Measurements from ENCODE around the gene KLK4. TPM values are rescaled to one million over a fixed set of nuclear protein-coding genes. Genes with fewer than 3 reads are reported as not detected.
"Not testable (repeated sequence)": the region's sequence is repeated elsewhere in the genome, so short reads cannot be mapped to it uniquely, and the experiment has no call there.

KLK4 gene
- total RNA-seq, 1 donor from 2014 or later: not detected

- Mint-ChIP-seq H3K9me3 (no peaks in the 10 kb centered on the region), H3K36me3 (ENCODE audit: low read depth) (no peaks in the 10 kb centered on the region), H3K4me3 (no peak overlapping the region), H3K27ac (no peak overlapping the region), H3K27me3 (peaks cover 6% of the 10 kb centered on the region), H3K4me1 (no peaks in the 10 kb centered on the region)
- DNase-seq: no peak
- intact Hi-C loops (cut with micrococcal nuclease): no loop called here
Observed at GRCh38 chr19:50902640-50903039, 8.6 kb downstream of the KLK4 start.

DNA sequence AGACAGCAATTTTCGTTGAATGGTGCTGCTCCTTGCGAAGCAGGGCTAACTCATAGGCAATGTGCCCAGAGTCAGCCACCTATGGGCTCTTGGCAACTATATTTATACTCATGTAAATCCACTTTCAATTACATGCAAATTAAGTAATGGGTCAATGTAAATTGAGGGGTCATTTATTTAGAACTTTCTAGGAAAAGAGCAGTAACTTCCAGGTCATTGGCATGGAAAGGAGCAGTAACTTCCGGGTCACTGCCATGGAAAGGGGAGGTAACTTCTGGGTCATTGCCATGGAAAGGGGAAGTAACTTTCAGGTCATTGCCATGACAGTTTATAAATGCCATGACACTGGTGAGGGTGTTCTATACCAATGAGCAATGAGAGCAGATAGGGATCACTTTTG is 11.6 kb downstream of the KLK4 start:
- no peaks in the 10 kb centered on the region for H3K36me3 Mint-ChIP-seq (ENCODE audit: low read depth)
- no peak for DNase-seq
- peaks cover under 1% of the 10 kb centered on the region for H3K9me3 Mint-ChIP-seq
- peaks cover 4% of the 10 kb centered on the region for H3K4me1 Mint-ChIP-seq
- H3K4me3 Mint-ChIP-seq: no peak overlapping the region
- no peak overlapping the region for H3K27ac Mint-ChIP-seq
- intact Hi-C loops (cut with micrococcal nuclease): no loop called here
- peaks cover 4% of the 10 kb centered on the region for H3K27me3 Mint-ChIP-seq

DNA sequence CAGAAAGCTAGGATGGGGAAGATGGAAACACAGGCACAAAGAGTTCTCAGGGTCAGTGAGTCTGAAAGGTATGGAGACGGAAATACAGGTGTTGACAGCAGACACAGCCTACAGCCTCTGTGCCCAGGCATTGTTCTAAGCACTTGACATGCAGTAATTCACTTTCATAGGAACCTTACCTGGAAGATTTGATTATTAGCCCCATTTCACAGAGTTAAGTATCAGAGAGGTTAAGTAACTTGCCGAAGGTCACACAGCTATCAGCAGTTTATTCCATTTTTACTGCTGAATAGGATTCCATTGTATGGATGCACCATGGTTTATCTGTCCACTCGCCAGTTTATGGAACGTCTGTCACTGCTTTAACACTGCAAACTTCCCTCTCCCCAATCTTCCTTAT is 13.2 kb downstream of the KLK4 start:
- Mint-ChIP-seq H3K9me3 (peaks cover 6% of the 10 kb centered on the region), H3K4me3 (no peak overlapping the region), H3K27me3 (peaks cover 4% of the 10 kb centered on the region), H3K27ac (no peak overlapping the region), H3K36me3 (ENCODE audit: low read depth) (no peaks in the 10 kb centered on the region), H3K4me1 (peaks cover 4% of the 10 kb centered on the region)
- intact Hi-C loops (cut with micrococcal nuclease): no loop called here
- DNase-seq: no peak

DNA sequence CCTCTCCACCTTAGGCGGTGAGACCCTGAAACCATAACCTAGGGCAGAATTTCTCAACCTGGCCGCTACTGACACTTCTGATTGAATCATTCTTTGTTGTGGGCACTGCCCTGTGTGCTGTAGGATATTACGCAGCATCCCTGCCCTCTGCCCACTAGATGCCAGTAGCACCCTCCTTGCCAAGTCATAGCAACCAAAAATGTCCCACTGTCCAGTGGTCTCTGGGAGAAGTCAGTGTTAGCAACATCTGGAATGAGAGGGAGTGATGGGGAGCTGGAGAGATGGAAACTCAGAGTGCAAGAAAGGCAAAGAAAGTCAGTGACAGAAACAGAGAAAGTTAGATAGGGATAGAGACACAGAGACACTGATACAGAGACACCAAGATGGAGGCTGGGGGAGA is 13.6 kb downstream of the KLK4 start:
- peaks cover 6% of the 10 kb centered on the region for H3K9me3 Mint-ChIP-seq
- intact Hi-C loops (cut with micrococcal nuclease): no loop called here
- peaks cover 4% of the 10 kb centered on the region for H3K4me1 Mint-ChIP-seq
- peaks cover 4% of the 10 kb centered on the region for H3K27me3 Mint-ChIP-seq
- H3K27ac Mint-ChIP-seq: no peak overlapping the region
- no peak for DNase-seq
- no peaks in the 10 kb centered on the region for H3K36me3 Mint-ChIP-seq (ENCODE audit: low read depth)
- H3K4me3 Mint-ChIP-seq: no peak overlapping the region

- H3K4me3 Mint-ChIP-seq: no peak overlapping the region
- H3K27ac Mint-ChIP-seq: no peak overlapping the region
- peaks cover 4% of the 10 kb centered on the region for H3K27me3 Mint-ChIP-seq
- intact Hi-C loops (cut with micrococcal nuclease): no loop called here
- H3K9me3 Mint-ChIP-seq: peaks cover 6% of the 10 kb centered on the region
- no peaks in the 10 kb centered on the region for H3K36me3 Mint-ChIP-seq (ENCODE audit: low read depth)
- no peak for DNase-seq
- H3K4me1 Mint-ChIP-seq: peaks cover 4% of the 10 kb centered on the region
Observed at GRCh38 chr19:50897191-50897607, 14.0 kb downstream of the KLK4 start.

GRCh38 chr19:50896591-50897190 is 14.5 kb downstream of the KLK4 start:
- H3K4me1 Mint-ChIP-seq: peaks cover 4% of the 10 kb centered on the region
- no peak overlapping the region for H3K27ac Mint-ChIP-seq
- H3K9me3 Mint-ChIP-seq: peaks cover 6% of the 10 kb centered on the region
- H3K27me3 Mint-ChIP-seq: peaks cover 4% of the 10 kb centered on the region
- H3K4me3 Mint-ChIP-seq: no peak overlapping the region
- no peaks in the 10 kb centered on the region for H3K36me3 Mint-ChIP-seq (ENCODE audit: low read depth)
- DNase-seq: peak; percentile 63
- intact Hi-C loops (cut with micrococcal nuclease): no loop called here

DNA sequence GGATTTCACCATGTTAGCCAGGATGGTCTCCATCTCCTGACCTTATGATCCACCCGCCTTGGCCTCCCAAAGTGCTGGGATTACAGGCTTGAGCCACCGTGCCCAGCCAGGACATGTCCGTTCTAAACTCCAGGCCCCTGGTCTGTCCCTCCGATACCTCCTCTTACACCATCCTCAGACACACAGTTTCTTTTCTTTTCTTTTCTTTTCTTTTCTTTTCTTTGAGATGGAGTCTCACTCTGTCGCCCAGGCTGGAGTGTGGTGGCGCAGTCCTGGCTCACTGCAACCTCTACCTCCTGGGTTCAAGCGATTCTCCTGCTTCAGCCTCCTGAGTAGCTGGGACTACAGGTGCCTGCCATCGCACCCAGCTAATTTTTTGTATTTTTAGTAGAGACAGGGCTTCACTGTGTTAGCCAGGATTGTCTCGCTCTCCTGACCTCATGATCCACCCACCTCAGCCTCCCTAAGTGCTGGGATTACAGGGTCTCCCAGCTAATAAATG is 15.1 kb downstream of the KLK4 start:
- intact Hi-C loops (cut with micrococcal nuclease); H3K27me3 Mint-ChIP-seq; H3K4me3 Mint-ChIP-seq; H3K9me3 Mint-ChIP-seq; H3K36me3 Mint-ChIP-seq (ENCODE audit: low read depth); H3K27ac Mint-ChIP-seq; DNase-seq; H3K4me1 Mint-ChIP-seq: not testable (repeated sequence)

DNA sequence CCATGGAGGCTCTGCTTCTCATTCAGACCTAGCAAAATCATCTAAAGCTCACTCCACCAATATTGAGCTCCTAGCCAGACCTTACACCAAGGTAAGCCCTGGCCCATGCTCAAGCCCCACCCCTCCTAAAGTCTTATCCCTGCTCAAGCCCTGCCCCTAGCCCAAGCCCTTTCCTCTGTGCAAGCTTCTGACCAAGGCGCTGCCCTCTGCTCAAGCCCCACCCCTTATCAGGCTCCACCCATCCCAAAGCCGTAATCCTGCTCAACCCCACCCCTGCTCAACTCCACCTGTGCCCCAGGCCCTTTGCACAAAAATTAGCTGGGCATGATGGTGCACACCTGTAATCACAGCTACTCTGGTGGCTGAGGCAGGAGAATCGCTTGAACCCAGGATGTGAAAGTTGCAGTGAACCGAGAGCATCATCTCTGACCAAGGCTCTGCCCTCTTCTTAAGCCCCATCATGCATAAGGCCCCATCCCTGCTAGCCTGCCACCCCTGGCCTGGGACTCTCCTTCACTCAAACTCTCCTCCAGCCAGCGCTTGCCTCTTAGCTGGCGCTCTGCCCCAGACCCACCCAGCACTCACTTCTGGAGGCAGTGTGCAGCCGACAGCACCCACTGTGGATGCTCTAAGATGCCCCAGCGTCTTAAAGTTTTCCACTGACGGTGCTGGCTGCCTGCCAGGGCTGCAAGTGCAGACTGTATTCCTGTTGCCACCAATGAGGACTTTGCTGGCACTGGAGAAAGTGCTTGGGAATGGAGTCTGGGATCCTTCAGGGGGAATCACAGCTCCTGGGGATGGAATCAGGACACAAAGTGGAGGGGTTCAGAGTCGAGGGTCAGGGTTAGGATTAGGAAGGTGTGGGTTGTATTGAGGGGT is 16.5 kb downstream of the KLK4 start:
- no peaks in the 10 kb centered on the region for H3K36me3 Mint-ChIP-seq (ENCODE audit: low read depth)
- peaks cover 6% of the 10 kb centered on the region for H3K4me1 Mint-ChIP-seq
- peaks cover 6% of the 10 kb centered on the region for H3K9me3 Mint-ChIP-seq
- intact Hi-C loops (cut with micrococcal nuclease): no loop called here
- no peak overlapping the region for H3K4me3 Mint-ChIP-seq
- no peak overlapping the region for H3K27ac Mint-ChIP-seq
- no peak for DNase-seq
- H3K27me3 Mint-ChIP-seq: peaks cover 3% of the 10 kb centered on the region

DNA sequence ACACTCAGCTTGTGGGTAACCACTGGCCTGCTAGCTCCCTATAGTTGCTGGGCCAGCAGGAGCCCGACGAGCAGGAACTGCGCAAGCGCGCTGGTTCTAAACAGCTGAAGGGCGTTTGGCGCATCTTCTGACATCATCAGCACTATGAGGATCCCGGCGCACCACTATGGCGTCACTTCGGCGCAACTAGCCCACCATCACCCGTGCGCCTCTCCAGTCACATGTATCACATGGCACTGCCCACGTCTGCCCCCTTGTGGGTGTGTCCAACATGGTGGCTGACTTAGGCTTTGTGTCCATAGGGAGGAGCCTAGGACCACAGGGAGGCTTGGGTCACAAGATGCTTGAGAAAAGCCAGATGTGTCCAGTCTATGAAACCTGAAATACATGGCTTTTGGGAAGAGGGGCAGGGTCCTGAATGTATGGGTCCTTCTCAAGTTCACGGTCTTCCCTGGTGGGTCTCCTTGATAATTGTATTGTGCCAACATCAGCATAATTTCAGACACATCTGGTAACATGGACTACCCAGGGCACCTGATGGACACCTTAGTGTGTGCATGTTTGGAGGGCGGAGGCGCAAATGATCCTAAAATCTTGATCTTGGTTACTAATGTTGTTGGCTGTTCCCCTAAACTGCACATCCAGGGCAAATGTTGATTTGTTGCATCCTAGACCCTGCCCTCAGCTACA is 18.0 kb downstream of the KLK4 start:
- intact Hi-C loops (cut with micrococcal nuclease): no loop called here
- Mint-ChIP-seq H3K36me3 (ENCODE audit: low read depth) (no peaks in the 10 kb centered on the region), H3K4me3 (no peak overlapping the region), H3K4me1 (peaks cover 6% of the 10 kb centered on the region), H3K27me3 (peaks cover 4% of the 10 kb centered on the region), H3K9me3 (peaks cover 6% of the 10 kb centered on the region), H3K27ac (no peak overlapping the region)
- DNase-seq: no peak

DNA sequence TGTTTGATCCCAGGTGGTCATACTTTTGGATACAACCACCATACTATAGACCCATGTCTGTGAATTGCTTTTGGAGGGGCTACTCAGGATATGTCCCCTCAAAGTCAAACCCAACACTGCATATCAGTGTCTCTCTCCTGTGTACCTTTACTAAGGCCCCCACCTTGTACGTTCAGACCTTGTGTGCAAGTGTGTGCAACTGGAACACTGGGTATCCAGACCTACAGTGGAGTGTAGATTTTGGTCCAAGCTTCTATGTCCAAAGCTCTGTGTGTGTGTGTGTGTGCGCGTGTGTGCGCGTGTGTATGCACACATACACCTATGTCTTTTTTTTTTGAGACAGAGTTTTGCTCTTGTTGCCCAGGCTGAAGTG is 20.0 kb downstream of the KLK4 start:
- H3K4me3 Mint-ChIP-seq: no peak overlapping the region
- intact Hi-C loops (cut with micrococcal nuclease): no loop called here
- no peaks in the 10 kb centered on the region for H3K36me3 Mint-ChIP-seq (ENCODE audit: low read depth)
- peaks cover 6% of the 10 kb centered on the region for H3K9me3 Mint-ChIP-seq
- H3K4me1 Mint-ChIP-seq: peaks cover 2% of the 10 kb centered on the region
- no peak for DNase-seq
- H3K27me3 Mint-ChIP-seq: peaks cover 12% of the 10 kb centered on the region
- no peak overlapping the region for H3K27ac Mint-ChIP-seq

DNA sequence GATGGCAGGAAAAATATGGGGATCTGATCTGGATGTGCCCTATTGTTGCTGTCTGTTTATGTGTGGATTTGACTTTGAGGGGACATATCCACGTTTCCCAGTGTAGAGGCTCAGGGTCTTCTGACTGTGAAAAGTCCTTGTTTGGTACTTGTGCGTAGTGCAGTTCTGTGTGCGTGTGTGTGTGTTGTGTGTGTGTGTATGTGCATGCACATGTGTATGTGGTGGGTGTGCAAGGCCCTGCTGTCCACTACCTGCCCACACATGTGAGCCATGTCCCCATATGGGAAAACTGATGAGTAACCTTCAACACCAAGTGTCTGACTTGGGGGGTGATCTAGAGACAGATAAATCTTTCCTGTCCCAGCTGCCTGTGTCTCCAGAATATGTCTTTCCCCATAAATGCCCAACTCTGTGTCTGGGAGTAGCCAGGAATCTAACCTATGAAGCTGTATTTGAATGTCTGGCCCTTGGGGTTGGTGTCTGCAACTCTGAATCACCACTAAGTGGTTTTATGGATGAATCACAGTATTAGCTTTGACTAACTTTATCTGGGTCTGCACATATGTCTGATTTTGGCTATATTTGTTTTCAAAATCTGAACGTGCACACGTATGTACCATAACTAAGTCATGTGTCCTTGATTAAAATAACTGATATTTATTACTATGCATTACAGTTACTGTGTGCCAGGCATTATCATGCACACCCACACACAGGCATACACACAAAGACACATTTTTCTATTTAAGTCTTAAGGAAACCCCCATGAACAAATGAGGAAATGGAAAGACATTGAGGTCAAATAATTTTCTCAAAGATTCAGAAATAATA is 20.6 kb downstream of the KLK4 start:
- intact Hi-C loops (cut with micrococcal nuclease): no loop called here
- Mint-ChIP-seq H3K9me3 (peaks cover 6% of the 10 kb centered on the region), H3K36me3 (ENCODE audit: low read depth) (no peaks in the 10 kb centered on the region), H3K27me3 (peaks cover 12% of the 10 kb centered on the region), H3K27ac (no peak overlapping the region), H3K4me1 (peaks cover 2% of the 10 kb centered on the region), H3K4me3 (no peak overlapping the region)
- no peak for DNase-seq

GRCh38 chr19:50889638-50890037 is 21.6 kb downstream of the KLK4 start:
- Mint-ChIP-seq H3K27me3 (peaks cover 14% of the 10 kb centered on the region), H3K36me3 (ENCODE audit: low read depth) (no peaks in the 10 kb centered on the region), H3K27ac (no peak overlapping the region), H3K4me3 (no peak overlapping the region), H3K4me1 (peaks cover 2% of the 10 kb centered on the region), H3K9me3 (peaks cover 6% of the 10 kb centered on the region)
- intact Hi-C loops (cut with micrococcal nuclease): no loop called here
- no peak for DNase-seq

DNA sequence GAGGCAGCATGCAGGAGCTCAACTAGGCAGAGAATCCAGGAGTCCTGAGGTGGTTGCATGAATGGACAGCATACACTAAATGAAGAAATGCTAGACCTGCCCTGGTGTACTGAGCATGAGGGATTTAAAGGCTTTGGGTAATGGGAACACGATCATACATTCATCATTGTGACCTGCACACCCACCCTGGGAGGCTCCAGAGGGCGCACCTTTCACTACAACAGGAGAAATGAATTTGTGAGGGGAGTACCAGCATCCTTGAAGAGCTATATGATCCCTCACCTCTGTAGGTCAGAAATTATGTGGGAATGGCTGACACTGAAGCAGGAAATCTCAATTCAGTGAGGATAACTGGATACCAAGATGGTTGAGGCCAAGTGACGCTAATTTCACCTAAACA is 29.0 kb downstream of the KLK4 start:
- intact Hi-C loops (cut with micrococcal nuclease): no loop called here
- Mint-ChIP-seq H3K27ac (no peak overlapping the region), H3K4me3 (no peak overlapping the region), H3K4me1 (no peaks in the 10 kb centered on the region), H3K9me3 (no peaks in the 10 kb centered on the region), H3K27me3 (peaks cover 14% of the 10 kb centered on the region), H3K36me3 (ENCODE audit: low read depth) (no peaks in the 10 kb centered on the region)
- DNase-seq: no peak

Measured in activated CD4-positive, alpha-beta T cell treated with anti-CD3 and anti-CD28 coated beads, Interleukin-2, amount 10 ng/mL, durations not matched to agents 24 days and 14 days (primary cell).